RPMI8226 (cell line): ENCODE measurements around the gene INTS15.

Source experiments
- DNase-seq: peaks from one replicate; pipeline ENCODE4 v3.0.0-alpha.2; 2015

Gene INTS15

GRCh38 chr7:6589829-6590644 is at the start of gene INTS15:
Gene INTS15, plus strand, starts transcription at chr7:6590021. Its CDS starts 263 bp downstream, at chr7:6590284.
- DNase-seq = peak; percentile 93

DNA sequence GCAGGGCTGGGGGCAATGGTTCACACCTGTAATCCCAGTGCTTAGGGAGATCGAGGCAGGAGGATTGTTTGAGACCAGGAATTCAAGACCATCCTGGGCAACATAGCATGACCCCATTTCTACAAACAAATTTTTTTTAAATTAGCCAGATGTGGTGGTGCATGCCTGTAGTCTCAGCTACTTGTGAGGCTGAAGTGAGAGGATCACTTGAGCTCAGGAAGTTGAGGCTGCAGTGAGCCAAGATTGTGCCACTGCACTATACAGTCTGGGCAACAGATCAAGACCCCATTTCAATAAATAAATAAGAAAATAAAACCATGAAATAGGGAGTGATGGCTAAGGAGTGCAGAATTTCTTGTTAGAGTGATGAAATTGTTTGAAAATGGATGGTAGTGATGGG is 47.5 kb upstream of the INTS15 start:
- no peak for DNase-seq

DNA sequence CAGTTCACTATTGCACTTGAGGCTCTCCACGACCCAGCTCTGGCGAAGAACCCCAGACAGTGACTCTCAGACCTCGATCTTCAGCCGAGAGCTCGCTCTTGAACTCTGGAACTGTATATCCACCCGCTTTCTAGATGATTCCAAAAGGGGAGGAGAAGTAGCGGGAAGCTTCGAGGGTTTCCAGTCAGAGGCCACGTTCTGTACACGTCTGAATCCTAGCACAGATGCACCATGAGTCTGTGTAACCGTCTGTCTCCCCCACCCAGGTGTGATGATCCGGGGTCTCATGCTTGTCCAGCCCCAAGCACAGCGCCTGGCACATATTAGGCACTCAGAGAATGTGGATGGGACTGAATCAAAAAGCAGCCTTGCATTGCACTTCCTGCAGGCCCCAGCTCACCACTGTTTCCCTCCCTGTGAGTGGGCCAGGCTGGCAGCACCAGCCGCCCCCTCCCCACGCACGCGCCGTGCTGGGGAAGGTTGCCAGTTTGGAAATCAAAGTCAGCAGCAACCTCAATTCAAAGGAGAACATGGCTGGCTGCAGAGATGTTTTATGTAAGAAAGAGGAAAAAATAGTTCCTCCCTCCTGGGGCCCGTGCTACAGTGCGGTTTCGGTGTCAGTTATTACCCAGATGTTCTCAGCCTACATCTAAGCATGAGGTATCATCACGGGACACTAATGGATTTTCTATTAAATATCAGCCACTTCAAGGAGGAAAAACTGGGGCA is 44.3 kb upstream of the INTS15 start:
- DNase-seq = peak; percentile 64

DNA sequence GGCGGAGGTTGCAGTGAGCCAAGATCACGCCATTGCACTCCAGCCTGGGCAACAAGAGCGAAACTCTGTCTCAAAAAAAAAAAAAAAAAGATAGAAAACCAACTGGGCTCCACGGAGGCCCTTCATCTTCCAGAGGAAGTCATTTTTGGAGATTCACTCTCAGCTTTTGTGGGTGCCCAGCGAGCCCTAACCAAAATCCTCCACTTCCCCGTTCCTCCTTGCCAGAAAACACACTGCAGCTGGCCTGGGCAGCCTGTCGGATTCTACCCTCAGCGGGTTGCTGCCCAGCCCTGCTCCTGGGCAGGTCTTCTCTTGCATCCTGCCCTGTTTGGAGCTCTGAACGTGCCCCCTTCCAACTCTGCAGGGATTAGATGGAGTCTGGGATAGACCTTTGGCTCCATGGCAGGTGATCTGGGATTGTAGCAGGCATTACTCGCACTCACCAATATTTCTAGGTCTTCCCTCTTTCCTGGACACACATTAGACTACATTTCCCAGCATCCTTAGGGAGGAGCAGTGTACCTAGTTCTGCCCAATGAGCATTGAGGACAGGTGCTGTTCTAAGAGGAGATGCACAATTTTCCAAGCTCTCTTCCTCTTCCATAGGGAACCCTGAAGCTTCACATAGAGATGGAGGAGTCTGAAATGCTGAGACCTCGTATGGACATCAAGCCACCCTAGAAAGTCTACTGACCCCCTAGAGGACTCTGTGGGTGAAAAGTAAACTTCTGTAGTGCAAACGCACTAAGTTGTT is 43.1 kb upstream of the INTS15 start:
- DNase-seq = no peak

GRCh38 chr7:6547400-6547799 is 42.4 kb upstream of the INTS15 start:
- no peak for DNase-seq

DNA sequence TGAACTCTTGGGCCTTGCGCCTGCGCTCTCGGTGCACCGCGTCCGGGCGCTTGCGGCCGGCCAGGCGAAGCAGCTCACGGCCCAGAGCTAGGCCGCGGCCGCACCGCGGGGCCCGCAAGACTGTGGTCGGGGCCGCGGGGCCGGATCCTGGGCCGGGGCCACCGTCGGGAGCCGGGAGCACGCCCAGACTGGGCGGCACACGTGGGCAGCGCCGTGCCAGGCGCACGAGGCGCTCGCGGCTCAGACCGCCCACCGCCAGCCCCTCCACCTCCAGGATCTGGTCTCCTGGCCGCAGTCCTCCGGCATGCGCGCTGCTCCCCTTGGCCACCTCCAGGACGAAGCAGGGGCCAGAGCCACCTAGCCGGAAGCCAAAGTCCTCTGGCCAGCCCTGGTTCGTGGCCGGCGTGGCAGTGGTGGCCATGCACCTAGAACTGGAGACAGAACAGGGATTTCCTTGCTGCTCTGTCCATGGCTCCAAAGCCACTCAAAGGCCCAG is 38.8 kb upstream of the INTS15 start, which contains the start of gene GRID2IP:
GRID2IP (minus strand) TSS at position 446 of the 496 bp plus-strand sequence; CDS start at position 421, 25 bp downstream.
- no peak for DNase-seq

DNA sequence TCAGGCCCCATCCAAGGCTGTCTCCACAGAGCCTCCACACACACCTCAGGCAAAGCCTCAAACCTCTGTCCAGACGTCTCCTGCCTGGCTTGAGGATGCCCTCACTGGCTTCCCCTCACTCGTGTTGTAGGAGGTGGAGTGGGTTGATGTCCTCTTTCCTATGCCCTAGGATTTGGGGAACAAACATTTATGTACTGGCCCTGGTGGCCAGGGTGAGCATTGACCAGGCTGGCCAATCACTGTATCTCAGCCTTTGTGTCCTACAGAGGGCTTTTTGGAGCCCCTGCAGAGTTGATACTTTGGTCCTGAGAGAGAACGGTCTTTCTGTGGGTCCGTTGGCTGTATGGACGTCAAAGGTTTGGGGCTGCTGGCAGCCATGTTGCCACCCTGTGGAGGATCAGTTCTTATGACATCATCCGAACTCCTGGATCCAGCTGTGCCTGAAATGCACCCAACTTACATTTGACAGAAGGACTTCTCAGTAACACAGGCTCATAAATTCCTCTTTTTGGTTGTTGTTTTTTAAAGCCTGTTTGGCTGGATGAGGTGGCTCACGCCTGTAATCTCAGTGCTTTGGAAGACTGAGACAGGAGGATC is 36.3 kb upstream of the INTS15 start:
- DNase-seq = no peak

- no peak for DNase-seq
Measured at GRCh38 chr7:6554848-6555247, 35.0 kb upstream of the INTS15 start.

DNA sequence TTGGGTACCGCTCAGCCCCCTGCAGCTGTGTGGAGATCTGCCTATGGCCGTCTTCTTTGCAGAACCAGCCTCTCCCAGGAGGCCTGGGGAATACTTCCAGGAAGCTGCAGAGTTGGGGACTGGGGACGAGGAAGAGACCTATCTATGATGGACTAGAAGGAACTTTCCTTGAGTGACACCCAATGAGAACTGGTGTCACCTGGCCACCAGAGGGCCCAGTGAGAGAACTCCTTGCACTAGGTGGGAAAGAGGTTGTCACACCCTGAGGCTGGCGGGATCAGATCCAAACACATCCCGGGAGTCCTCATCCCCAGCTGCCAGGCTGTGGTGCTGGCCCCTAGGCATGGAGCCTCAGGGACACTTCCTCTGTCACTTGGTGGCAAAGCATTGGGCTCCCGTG is 33.6 kb upstream of the INTS15 start:
- peak; percentile 58 for DNase-seq

GRCh38 chr7:6558837-6559236 is 31.0 kb upstream of the INTS15 start:
- peak; percentile 75 for DNase-seq

- DNase-seq = no peak
Measured at GRCh38 chr7:6559896-6560295, 29.9 kb upstream of the INTS15 start.

GRCh38 chr7:6562106-6562505 is 27.7 kb upstream of the INTS15 start:
- DNase-seq = no peak

GRCh38 chr7:6563936-6564770 is 25.7 kb upstream of the INTS15 start:
- DNase-seq = no peak

DNA sequence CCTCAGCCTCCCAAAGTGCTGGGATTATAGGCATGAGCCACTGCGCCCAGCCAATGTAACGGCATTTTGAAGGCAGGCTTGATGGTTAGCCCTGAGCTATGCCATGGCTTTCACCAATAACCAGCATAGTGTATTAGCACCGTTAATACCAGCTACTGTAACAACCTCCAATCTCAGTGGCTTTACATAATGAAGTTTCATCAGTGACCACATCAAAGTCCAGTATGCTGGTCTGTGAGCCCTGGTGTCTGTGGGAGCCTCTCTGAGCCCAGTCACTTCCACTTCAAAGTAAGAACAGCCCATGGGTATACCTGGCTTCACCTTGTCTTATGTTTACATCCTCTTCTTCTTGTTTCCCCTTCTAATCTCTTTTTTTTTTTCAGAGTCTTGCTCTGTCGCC is 24.2 kb upstream of the INTS15 start:
- DNase-seq = no peak

- no peak for DNase-seq
Measured at GRCh38 chr7:6567886-6568285, 21.9 kb upstream of the INTS15 start.

- peak; percentile 56 for DNase-seq
Measured at GRCh38 chr7:6571160-6571779, 18.6 kb upstream of the INTS15 start.

DNA sequence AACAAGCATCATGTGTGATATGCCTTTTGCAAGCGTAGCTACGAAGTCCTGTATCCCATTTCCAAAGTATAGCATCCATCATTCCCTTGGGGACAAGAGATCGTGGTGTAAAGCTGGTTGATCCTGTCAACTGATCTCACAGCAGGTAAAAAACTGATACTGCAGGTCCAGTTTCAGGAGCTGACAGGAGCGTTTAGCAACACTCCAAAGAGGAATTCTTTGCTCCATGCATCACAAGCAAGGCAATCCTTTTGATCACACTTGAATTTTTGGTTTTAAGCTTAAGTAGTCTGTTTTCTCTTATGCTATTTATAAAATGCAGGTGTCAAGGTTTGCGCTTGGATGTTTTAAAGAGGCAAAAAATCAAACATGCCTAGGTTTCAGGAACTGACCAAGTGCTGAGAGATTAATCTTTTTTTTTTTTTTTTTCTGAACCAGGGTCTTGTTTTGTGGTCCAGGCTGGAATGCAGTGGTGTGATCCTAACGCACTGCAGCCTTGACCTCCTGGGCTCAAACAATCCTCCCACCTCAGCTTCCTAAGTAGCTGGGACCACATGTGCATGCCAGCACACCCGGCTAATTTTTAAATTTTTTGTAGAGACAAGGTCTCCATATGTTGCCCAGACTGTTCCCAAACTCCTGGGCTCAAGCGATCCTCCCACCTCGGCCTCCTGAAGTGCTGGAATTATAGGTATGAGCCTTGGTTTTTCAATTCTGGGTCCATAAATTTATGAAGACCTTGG is 14.4 kb upstream of the INTS15 start:
- no peak for DNase-seq

GRCh38 chr7:6576024-6576866 is 13.6 kb upstream of the INTS15 start:
- no peak for DNase-seq

- DNase-seq = peak; percentile 35
Measured at GRCh38 chr7:6576867-6577368, 12.9 kb upstream of the INTS15 start.
